Right atrium auricular region (tissue), 2 donors: ENCODE results near the gene STX7. TPM values are rescaled to one million over a fixed set of nuclear protein-coding genes. Genes with fewer than 3 reads are reported as not detected.
A peak's percentile ranks its signal among the peaks of the same experiment; 100 is the strongest.

Experiments
- DNase-seq: peaks from one replicate; pipeline ENCODE4 v3.0.0-alpha.2; 2019; ENCODE audit warnings: low spot score
- H3K27ac ChIP-seq, 2 donors: fragments of 200-600 bp; sonication (generic); 1 replicate in 1 of 2; 2 replicates in 1 of 2; pipeline ENCODE4 v1.5.1; 2016 to 2019
- H3K27me3 ChIP-seq, 2 donors: fragments of 200-600 bp; sonication (generic); one replicate each; pipeline versions ENCODE4 v1.5.1 to v1.6.0; 2017 to 2019
- H3K36me3 ChIP-seq: fragments of 200-600 bp; sonication (generic); one replicate; pipeline ENCODE4 v1.5.1; 2016
- H3K4me1 ChIP-seq, 2 donors: fragments of 200-600 bp; sonication (generic); one replicate each; pipeline versions ENCODE4 v1.5.1 to v1.6.0; 2017 to 2019
- H3K4me3 ChIP-seq, 2 donors: fragments of 200-600 bp; sonication (generic); 1 replicate in 1 of 2; 2 replicates in 1 of 2; pipeline ENCODE4 v1.5.1; 2017 to 2019; ENCODE audit warnings: mild to moderate bottlenecking in 1 of 2, moderate library complexity in 1 of 2
- H3K9me3 ChIP-seq, 2 donors: fragments of 200-600 bp; sonication (generic); one replicate each; pipeline ENCODE4 v1.5.1; 2019
- CTCF ChIP-seq, 2 donors: fragments of 200-600 bp; sonication (generic); IDR thresholded peaks; one replicate each; pipeline ENCODE4 v1.5.1; 2019; ENCODE audit warnings: antibody characterized with exemption in 2 of 2
- total RNA-seq, 2 donors: library from RNA; depleted of rRNA; stranded (reverse); fragments of >200 nt; gene quantifications; one replicate each; pipeline ENCODE4 v1.1.0, GENCODE V29; 2016

The STX7 gene
- total RNA-seq, 2 donors from 2014 or later, result 27.0 to 39.9 TPM

GRCh38 chr6:132405143-132405915, 107.6 kb downstream of the STX7 start:
- no peak for DNase-seq
- Histone ChIP-seq H3K36me3 (no peaks in the 10 kb centered on the region), H3K27me3 (no peaks in the 10 kb centered on the region), H3K27ac (no peak overlapping the region), H3K4me3 (no peak overlapping the region), H3K4me1 (peaks cover 0 to 6% of the 10 kb centered on the region in 2 donors), H3K9me3 (no peaks in the 10 kb centered on the region)
- TF ChIP-seq CTCF (IDR thresholded peaks at IDR 0.05), result no peak

GRCh38 chr6:132404736-132405135, 108.2 kb downstream of the STX7 start:
- H3K36me3 ChIP-seq, result no peaks in the 10 kb centered on the region
- H3K27me3 ChIP-seq, result no peaks in the 10 kb centered on the region
- H3K4me3 ChIP-seq, result no peak overlapping the region
- no peak overlapping the region for H3K27ac ChIP-seq
- DNase-seq, result no peak
- peaks cover 0 to 6% of the 10 kb centered on the region in 2 donors for H3K4me1 ChIP-seq
- H3K9me3 ChIP-seq, result no peaks in the 10 kb centered on the region
- TF ChIP-seq CTCF (IDR thresholded peaks at IDR 0.05), result no peak

GRCh38 chr6:132404330-132404729, 108.6 kb downstream of the STX7 start:
- H3K4me1 ChIP-seq, result peaks cover 0 to 6% of the 10 kb centered on the region in 2 donors
- no peaks in the 10 kb centered on the region for H3K36me3 ChIP-seq
- TF ChIP-seq CTCF (IDR thresholded peaks at IDR 0.05), result no peak
- no peaks in the 10 kb centered on the region for H3K27me3 ChIP-seq
- H3K4me3 ChIP-seq, result no peak overlapping the region
- no peaks in the 10 kb centered on the region for H3K9me3 ChIP-seq
- DNase-seq, result no peak
- no peak overlapping the region for H3K27ac ChIP-seq

GRCh38 chr6:132401618-132402285, 111.2 kb downstream of the STX7 start:
- Histone ChIP-seq H3K4me3 (peak overlapping the region; percentile 75 to 78), H3K27ac (peak overlapping the region in 1 of 2 donors; percentile 77), H3K4me1 (peaks cover 0 to 6% of the 10 kb centered on the region in 2 donors), H3K9me3 (no peaks in the 10 kb centered on the region), H3K36me3 (no peaks in the 10 kb centered on the region), H3K27me3 (no peaks in the 10 kb centered on the region)
- no peak for DNase-seq
- no peak for TF ChIP-seq CTCF (IDR thresholded peaks at IDR 0.05)

GRCh38 chr6:132400883-132401617, 111.9 kb downstream of the STX7 start, which contains the start of gene MOXD1:
TSS of gene MOXD1 (minus strand) at chr6:132401475. CDS start at chr6:132401426, 49 bp downstream.
- H3K9me3 ChIP-seq, result no peaks in the 10 kb centered on the region
- H3K27me3 ChIP-seq, result no peaks in the 10 kb centered on the region
- no peak for TF ChIP-seq CTCF (IDR thresholded peaks at IDR 0.05)
- H3K4me3 ChIP-seq, result peak within 1 kb of the TSS; percentile 75 to 78
- peak within 1 kb of the TSS; percentile 62 to 77 for H3K27ac ChIP-seq
- DNase-seq, result no peak
- peaks cover 0 to 6% of the 10 kb centered on the region in 2 donors for H3K4me1 ChIP-seq
- no peaks in the 10 kb centered on the region for H3K36me3 ChIP-seq
